Sigmoid colon (tissue), 7 donors: ENCODE data around the gene SHKBP1. TPM values are rescaled to one million over a fixed set of nuclear protein-coding genes. Genes with fewer than 3 reads are reported as not detected.

Experiments
- DNase-seq: peaks from one replicate; pipeline ENCODE4 v3.0.0-alpha.2; 2019
- H3K27ac ChIP-seq, 4 donors: fragments of 200-600 bp; sonication (generic); one replicate each; pipeline ENCODE4 v1.5.1; 2016 to 2019; ENCODE audit warnings: mild to moderate bottlenecking in 1 of 4
- H3K27me3 ChIP-seq, 3 donors: fragments of 200-600 bp; sonication (generic); one replicate each; pipeline ENCODE4 v1.5.1; 2019; ENCODE audit warnings: mild to moderate bottlenecking in 1 of 3
- H3K36me3 ChIP-seq, 4 donors: fragments of 200-600 bp; sonication (generic); one replicate each; pipeline ENCODE4 v1.5.1; 2016 to 2019
- H3K4me1 ChIP-seq, 4 donors: fragments of 200-600 bp; sonication (generic); one replicate each; pipeline ENCODE4 v1.5.1; 2017 to 2019
- H3K4me3 ChIP-seq, 4 donors: fragments of 200-600 bp; sonication (generic); one replicate each; pipeline ENCODE4 v1.5.1; 2017 to 2019; ENCODE audit warnings: mild to moderate bottlenecking in 2 of 4, moderate library complexity in 1 of 4
- H3K9me3 ChIP-seq, 4 donors: fragments of 200-600 bp in 3 of 4; sonication (generic) in 3 of 4; one replicate each; pipeline versions ENCODE4 v1.5.1 to v1.6.1; 2013 to 2019
- EP300 ChIP-seq, 4 donors: sonication (generic); formaldehyde crosslinking; IDR thresholded peaks; one replicate each; pipeline ENCODE4 v1.6.1; 2017; ENCODE audit warnings: antibody characterized with exemption in 4 of 4
- POLR2A ChIP-seq, 2 donors: fragments of 450-650 bp; IDR thresholded peaks; one replicate each; pipeline ENCODE4 v1.6.1; 2016; ENCODE audit warnings: antibody characterized with exemption in 2 of 2, mild to moderate bottlenecking in 2 of 2, moderate library complexity in 2 of 2
- POLR2AphosphoS5 ChIP-seq, 4 donors: sonication (generic); formaldehyde crosslinking; IDR thresholded peaks; one replicate each; pipeline ENCODE4 v1.6.1; 2017; ENCODE audit warnings: antibody characterized with exemption in 4 of 4
- WGBS, 2 donors: extraction: QIAGEN DNeasy Blood & Tissue Kit; methylation state at CpG; one replicate each; pipeline ENCODE4 v1.1.7; 2013; 5-methylcytosine and 5-hydroxymethylcytosine counted together
- intact Hi-C: fragments of 100-400 bp; cut with DNase I; formaldehyde crosslinking; loops from one replicate; pipeline ENCODE4 v1.15.1; 2023
- polyA plus RNA-seq, 3 donors: library from polyadenylated mRNA; stranded (reverse); fragments of 200-250 nt; gene quantifications; one replicate each; pipeline ENCODE4 v1.2.3, GENCODE V29; 2013
- total RNA-seq, 4 donors: library from RNA; depleted of rRNA; stranded (reverse); fragments of >200 nt; gene quantifications; one replicate each; pipeline ENCODE4 v1.1.0, GENCODE V29; 2016
- TF ChIP-seq, protein P1 (sequence below), 4 experiments: fragments of 450-650 bp in 3 of 4; fragments of 200-600 bp in 1 of 4; IDR thresholded peaks; one replicate each; pipeline ENCODE4 v1.5.1; 2016 to 2019; ENCODE audit warnings: antibody characterized with exemption in 4 of 4, mild to moderate bottlenecking in 3 of 4, moderate library complexity in 2 of 4
- donor health status: healthy with polysubstance abuse.
- donor health status: Bipolar disorder and iron deficiency.
- donor health status: healthy.

SHKBP1 gene
- total and polyA plus RNA-seq, 7 donors = 15.9 to 81.0 (median 36.3) TPM

DNA sequence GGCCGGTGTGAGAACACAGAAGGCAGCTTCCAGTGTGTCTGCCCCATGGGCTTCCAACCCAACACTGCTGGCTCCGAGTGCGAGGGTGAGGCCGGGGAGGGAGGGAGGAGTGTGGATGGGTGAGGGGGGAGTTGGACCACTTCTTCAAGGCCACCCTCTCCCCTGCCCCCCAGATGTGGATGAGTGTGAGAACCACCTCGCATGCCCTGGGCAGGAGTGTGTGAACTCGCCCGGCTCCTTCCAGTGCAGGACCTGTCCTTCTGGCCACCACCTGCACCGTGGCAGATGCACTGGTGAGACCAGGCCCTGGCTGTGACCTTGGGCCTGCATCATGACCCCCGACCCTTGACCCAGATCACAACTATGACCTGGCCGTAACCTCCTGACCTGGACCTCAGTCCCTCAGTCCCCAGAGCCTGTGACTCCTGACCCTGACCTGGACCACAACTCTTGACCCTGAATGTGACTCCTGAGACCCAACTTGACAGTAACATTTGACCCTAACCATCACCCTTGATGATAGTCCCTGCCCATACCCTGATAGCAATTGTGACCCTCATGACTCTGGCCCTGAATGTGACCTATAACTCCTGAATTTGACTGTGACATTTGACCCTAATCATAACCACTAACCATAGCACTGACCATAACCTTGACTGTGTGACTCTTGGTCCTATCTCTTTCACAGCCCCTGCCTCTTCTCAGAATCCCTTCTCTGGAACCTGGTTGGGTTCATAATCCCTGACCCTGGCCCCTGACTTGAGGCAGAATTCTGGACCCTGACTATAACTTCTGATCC, 35.4 kb downstream of the SHKBP1 start:
- intact Hi-C loops = loop anchor here (2.0 kb wide), 1 partner anchor 23 kb away; no protein-coding TSS in a partner anchor
- TF ChIP-seq POLR2AphosphoS5 (IDR thresholded peaks at IDR 0.05) (no peak), POLR2A (IDR thresholded peaks at IDR 0.05) (no peak), EP300 (IDR thresholded peaks at IDR 0.05) (no peak)
- TF ChIP-seq, protein P1, sequence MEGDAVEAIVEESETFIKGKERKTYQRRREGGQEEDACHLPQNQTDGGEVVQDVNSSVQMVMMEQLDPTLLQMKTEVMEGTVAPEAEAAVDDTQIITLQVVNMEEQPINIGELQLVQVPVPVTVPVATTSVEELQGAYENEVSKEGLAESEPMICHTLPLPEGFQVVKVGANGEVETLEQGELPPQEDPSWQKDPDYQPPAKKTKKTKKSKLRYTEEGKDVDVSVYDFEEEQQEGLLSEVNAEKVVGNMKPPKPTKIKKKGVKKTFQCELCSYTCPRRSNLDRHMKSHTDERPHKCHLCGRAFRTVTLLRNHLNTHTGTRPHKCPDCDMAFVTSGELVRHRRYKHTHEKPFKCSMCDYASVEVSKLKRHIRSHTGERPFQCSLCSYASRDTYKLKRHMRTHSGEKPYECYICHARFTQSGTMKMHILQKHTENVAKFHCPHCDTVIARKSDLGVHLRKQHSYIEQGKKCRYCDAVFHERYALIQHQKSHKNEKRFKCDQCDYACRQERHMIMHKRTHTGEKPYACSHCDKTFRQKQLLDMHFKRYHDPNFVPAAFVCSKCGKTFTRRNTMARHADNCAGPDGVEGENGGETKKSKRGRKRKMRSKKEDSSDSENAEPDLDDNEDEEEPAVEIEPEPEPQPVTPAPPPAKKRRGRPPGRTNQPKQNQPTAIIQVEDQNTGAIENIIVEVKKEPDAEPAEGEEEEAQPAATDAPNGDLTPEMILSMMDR (IDR thresholded peaks at IDR 0.05) = no peak
- H3K4me3 ChIP-seq = no peak overlapping the region
- peaks cover 0 to 44% (median 31%) of the 10 kb centered on the region in 4 donors for H3K4me1 ChIP-seq
- DNase-seq = no peak
- H3K9me3 ChIP-seq = no peaks in the 10 kb centered on the region
- 91 to 92% methylated on average over 10 of the region's 10 CpGs for WGBS, 2 donors
- peak overlapping the region in 1 of 4 donors; percentile 93 for H3K27ac ChIP-seq
- H3K36me3 ChIP-seq = no peaks in the 10 kb centered on the region
- peaks cover 10 to 47% (median 32%) of the 10 kb centered on the region in 3 donors for H3K27me3 ChIP-seq

DNA sequence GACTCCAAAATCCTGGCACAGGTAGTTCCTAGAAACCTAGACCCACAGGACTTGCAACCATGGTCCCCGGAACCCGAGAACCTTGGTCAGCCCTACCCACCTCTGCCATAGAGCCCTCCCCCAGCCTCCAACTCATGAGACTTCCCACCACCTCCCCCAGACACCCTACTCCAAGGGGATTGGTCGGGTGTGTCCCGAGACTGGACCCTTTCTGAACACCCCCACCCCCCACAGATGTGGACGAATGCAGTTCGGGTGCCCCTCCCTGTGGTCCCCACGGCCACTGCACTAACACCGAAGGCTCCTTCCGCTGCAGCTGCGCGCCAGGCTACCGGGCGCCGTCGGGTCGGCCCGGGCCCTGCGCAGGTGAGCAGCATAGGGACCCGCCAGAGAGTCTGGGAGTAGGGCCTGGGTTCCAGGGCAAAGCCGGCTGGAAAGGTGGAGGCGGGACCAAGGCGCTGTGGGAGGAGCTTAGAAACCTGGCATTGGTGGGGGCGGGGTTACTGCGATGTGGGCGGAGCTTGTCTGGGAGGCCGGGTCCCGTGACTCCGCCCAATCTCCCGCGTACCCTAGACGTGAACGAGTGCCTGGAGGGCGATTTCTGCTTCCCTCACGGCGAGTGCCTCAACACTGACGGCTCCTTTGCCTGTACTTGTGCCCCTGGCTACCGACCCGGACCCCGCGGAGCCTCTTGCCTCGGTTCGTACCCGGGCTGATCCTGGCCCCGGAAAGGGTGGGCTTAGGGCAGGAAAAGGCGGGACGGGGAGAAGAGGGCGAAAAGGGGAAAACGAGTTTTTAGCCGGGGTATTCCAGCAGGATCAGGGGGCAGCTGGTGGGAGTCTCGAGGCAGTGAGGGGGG, 36.4 kb downstream of the SHKBP1 start:
- no peak for DNase-seq
- intact Hi-C loops = no loop called here
- TF ChIP-seq POLR2A (IDR thresholded peaks at IDR 0.05) (no peak), POLR2AphosphoS5 (IDR thresholded peaks at IDR 0.05) (no peak), EP300 (IDR thresholded peaks at IDR 0.05) (no peak)
- TF ChIP-seq, protein P1 (IDR thresholded peaks at IDR 0.05) = no peak
- H3K4me1 ChIP-seq = peaks cover 0 to 44% (median 31%) of the 10 kb centered on the region in 4 donors
- WGBS, 2 donors = 31 to 50% methylated on average over 50 of the region's 50 CpGs
- peaks cover 10 to 47% (median 32%) of the 10 kb centered on the region in 3 donors for H3K27me3 ChIP-seq
- H3K27ac ChIP-seq = peak overlapping the region; percentile 72 to 93 (median 80)
- peak overlapping the region in 3 of 4 donors; percentile 45 to 54 (median 53) for H3K4me3 ChIP-seq
- H3K36me3 ChIP-seq = no peaks in the 10 kb centered on the region
- H3K9me3 ChIP-seq = no peaks in the 10 kb centered on the region

DNA sequence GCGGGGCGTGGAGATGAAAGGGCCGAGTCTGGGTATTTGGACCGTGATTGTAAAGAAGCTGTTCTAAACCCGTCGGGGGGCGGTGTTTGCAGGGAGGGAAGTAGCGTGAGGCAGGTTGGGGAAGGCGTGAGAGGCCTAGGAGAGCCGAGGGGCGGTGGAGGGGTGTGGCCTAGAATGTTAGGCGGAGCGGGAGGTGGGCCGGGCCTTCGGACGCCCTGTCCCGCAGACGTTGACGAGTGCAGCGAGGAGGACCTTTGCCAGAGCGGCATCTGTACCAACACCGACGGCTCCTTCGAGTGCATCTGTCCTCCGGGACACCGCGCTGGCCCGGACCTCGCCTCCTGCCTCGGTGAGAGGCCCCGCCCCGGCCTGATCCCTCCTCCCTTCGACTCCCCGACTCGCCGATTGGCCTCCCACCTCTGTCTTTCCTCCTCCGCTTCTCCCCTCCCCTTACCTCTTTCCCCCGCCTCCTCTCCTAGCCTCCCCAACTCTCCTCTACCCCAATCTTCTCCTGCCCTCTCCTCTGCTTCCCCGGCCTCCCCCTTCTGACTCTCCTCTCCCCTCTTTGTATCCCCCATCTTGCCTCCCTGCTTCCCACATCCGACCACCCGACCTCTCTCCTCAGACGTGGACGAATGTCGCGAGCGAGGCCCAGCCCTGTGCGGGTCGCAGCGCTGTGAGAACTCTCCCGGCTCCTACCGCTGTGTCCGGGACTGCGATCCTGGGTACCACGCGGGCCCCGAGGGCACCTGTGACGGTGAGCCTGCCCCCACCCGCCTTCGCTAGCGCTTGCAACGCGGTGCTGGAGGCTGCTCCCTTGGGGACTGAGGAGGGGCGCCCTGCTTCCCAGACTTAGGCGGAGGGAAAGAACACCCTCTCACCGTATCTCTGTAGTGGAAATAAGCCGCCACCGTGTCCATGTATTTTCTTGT, 37.3 kb downstream of the SHKBP1 start:
- Histone ChIP-seq H3K36me3 (peaks cover 0 to 4% (median 0%) of the 10 kb centered on the region in 4 donors), H3K4me1 (peaks cover 0 to 44% (median 31%) of the 10 kb centered on the region in 4 donors), H3K27ac (peak overlapping the region; percentile 72 to 93 (median 80)), H3K27me3 (peaks cover 10 to 47% (median 32%) of the 10 kb centered on the region in 3 donors), H3K9me3 (no peaks in the 10 kb centered on the region), H3K4me3 (peak overlapping the region; percentile 45 to 54 (median 52))
- intact Hi-C loops = no loop called here
- DNase-seq = peak; percentile 95
- 4 to 6% methylated on average over 67 of the region's 67 CpGs for WGBS, 2 donors
- TF ChIP-seq, protein P1 (IDR thresholded peaks at IDR 0.05) = no peak
- TF ChIP-seq EP300 (IDR thresholded peaks at IDR 0.05) (no peak), POLR2A (IDR thresholded peaks at IDR 0.05) (peak in 1 of 2 donors; percentile 23), POLR2AphosphoS5 (IDR thresholded peaks at IDR 0.05) (peak; percentile 33 to 46 (median 40))
